ENCODE data around the gene SCOC.

The SCOC gene

DNA sequence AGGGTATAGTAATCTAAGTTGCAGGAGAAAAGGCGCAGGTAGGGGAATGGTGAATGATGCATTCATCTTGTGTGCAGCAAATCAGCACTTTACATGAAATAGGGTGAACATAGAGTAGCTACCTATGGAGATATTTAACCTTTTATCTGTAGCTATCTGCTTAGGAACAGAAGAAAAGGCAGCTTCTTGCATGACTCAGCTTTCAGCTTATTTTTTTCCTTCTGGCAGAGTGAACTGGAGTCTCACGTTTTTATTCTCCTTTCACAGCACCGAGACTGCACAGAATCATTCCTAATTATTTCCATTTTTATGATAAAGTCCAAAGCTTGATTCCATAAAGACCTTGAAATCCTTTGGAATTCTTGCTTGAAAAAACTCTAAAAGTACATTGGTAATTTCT is 4.8 kb upstream of the SCOC start:
- no peak for DNase-seq (ENCODE audit: low read depth)
- H3K4me3 ChIP-seq (ENCODE audit: control insufficient read depth, low read depth, low read length), result no peak overlapping the region
- TF ChIP-seq CTCF (IDR thresholded peaks at IDR 0.05; ENCODE audit: control insufficient read depth, insufficient read depth, low read depth, low read length, missing control alignments), result no peak

DNA sequence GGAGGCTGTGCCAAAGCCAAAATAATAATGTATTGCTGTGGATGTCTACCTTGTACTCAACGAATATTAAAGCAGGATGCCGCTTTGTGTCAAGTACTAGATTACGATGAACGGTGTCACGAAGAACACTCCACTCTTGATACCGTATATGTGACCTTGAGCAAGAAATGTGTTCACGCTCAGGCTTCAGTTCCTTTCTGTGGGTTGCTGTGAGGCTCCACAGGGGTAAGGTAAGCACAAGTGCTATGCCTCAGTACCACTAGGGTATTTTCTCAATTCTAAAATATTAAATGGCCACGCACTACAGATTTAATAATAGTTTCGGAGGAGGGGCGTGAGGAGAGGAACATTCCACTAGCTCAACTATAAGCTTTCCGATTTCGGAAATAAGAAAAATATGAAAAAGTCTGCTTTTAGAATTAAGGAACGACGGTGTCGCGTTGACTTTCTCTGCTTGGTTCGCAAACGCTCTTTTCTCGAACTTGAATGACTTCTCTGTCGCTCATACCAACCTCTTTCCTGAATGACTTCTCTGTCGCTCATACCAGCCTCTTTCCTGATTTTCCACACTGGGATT is 607 bp upstream of the SCOC start:
- H3K4me3 ChIP-seq (ENCODE audit: control insufficient read depth, low read depth, low read length), result peak overlapping the region; percentile 53
- no peak for TF ChIP-seq CTCF (IDR thresholded peaks at IDR 0.05; ENCODE audit: control insufficient read depth, insufficient read depth, low read depth, low read length, missing control alignments)
- no peak for DNase-seq (ENCODE audit: low read depth)

DNA sequence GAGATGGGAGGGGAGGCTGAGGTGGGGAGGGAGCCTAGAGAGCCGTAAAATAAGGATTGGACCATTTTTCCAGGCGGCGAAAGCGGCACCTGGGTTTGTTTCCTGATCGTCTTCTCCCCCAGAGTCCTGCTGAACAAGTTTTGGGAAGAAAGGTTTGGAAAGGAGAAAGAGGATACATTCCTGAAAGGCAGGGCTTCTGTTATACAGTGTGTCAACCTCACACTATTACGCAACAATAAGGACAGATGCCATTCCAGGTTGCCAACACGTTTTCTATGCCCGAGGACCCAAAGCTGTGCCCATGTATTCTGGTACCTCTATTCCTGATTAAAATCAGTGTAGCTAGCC is 658 bp downstream of the SCOC start:
- peak overlapping the region; percentile 77 for H3K4me3 ChIP-seq (ENCODE audit: control insufficient read depth, low read depth, low read length)
- no peak for TF ChIP-seq CTCF (IDR thresholded peaks at IDR 0.05; ENCODE audit: control insufficient read depth, insufficient read depth, low read depth, low read length, missing control alignments)
- no peak for DNase-seq (ENCODE audit: low read depth)

DNA sequence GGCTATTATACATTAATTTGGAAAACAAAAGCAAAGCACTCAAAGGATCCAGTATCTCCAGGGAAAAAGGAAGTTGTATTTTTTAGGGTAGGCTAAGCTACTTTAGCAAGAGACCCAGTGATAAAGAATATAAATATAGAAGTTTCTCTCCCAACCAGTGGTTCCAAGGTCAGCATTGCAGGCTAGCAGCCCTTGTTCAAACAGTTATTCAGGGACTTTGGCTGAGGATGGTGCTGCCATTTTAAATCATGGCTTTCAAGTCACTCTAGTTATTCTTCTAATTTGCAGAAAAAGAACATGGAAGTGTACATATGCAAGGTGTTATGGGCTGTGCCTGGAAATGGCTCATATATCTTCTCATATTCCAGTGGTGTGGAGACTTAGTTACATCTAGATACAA is 9.3 kb downstream of the SCOC start:
- DNase-seq (ENCODE audit: low read depth), result no peak
- TF ChIP-seq CTCF (IDR thresholded peaks at IDR 0.05; ENCODE audit: control insufficient read depth, insufficient read depth, low read depth, low read length, missing control alignments), result no peak
- no peak overlapping the region for H3K4me3 ChIP-seq (ENCODE audit: control insufficient read depth, low read depth, low read length)

- no peak for TF ChIP-seq CTCF (IDR thresholded peaks at IDR 0.05; ENCODE audit: control insufficient read depth, insufficient read depth, low read depth, low read length, missing control alignments)
- no peak overlapping the region for H3K4me3 ChIP-seq (ENCODE audit: control insufficient read depth, low read depth, low read length)
- no peak for DNase-seq (ENCODE audit: low read depth)
Measured at GRCh38 chr4:140388015-140388414, 14.6 kb downstream of the SCOC start.

DNA sequence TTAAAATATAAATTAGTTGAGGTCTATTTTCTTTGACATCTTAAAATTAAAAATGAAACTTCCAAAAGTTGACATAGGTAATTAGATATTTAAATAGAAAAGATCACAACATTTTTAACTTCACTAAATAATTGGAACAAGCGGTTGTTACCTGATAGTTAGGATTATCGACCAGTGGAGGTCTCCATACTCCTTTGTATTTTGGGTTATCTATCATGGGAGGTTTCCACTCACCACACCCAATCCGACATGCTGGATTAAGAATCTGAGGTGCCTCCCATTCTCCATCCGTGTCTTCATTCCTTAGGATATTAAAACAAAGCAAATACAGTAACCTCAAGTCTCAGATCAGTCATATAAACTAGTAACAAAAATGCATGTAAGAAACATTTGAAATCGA is 22.2 kb downstream of the SCOC start:
- no peak for DNase-seq (ENCODE audit: low read depth)
- TF ChIP-seq CTCF (IDR thresholded peaks at IDR 0.05; ENCODE audit: control insufficient read depth, insufficient read depth, low read depth, low read length, missing control alignments), result no peak
- no peak overlapping the region for H3K4me3 ChIP-seq (ENCODE audit: control insufficient read depth, low read depth, low read length)

DNA sequence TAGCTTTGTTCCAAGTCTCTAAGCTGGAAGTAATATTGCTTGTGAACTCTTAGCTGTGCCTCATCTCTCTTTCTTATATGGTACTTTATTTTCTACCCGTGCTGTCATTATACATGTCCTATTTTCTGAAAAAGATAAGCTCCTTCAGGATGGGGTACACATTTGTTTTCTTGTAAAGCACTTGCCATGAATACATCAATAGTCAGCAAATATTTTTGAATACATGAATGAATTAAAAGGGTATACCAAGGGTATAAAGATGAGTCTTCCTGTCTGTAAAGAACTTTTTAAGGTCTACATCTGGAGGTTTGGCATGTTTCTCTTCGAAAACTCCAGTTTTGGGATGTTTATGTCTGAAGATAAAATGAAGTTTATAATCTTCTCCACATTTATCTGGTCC is 26.7 kb downstream of the SCOC start:
- H3K4me3 ChIP-seq (ENCODE audit: control insufficient read depth, low read depth, low read length), result no peak overlapping the region
- TF ChIP-seq CTCF (IDR thresholded peaks at IDR 0.05; ENCODE audit: control insufficient read depth, insufficient read depth, low read depth, low read length, missing control alignments), result no peak
- DNase-seq (ENCODE audit: low read depth), result no peak
